WTC11 (cell line): ENCODE results near the gene TPRX1. TPM values are rescaled to one million over a fixed set of nuclear protein-coding genes. Genes with fewer than 3 reads are reported as not detected.

Source experiments
- ATAC-seq: fragments of 200-7000 bp; cut with Tn5 transposase; 2 replicates; pipeline ENCODE4 v1.10.0; 2021; ENCODE audit warnings: mild to moderate bottlenecking, moderate library complexity
- CTCF ChIA-PET: fragments of 300-600 bp; sonication (Branson Sonifier 250); formaldehyde crosslinking; loops from one replicate; lab custom pipeline; 2021; ENCODE audit warnings: antibody characterized with exemption; lab: Charles Lee
- POLR2A ChIA-PET: fragments of 350-600 bp; sonication (Branson Sonifier 250); formaldehyde crosslinking; loops from one replicate; lab custom pipeline; 2021; ENCODE audit warnings: antibody characterized with exemption; lab: Charles Lee
- DNase-seq: peaks from one replicate; pipeline ENCODE4 v3.0.0; 2021; ENCODE audit warnings: low spot score
- H3K27ac Mint-ChIP-seq: 2 replicates; pipeline ENCODE4 v1.8.0; 2021; ENCODE audit warnings: mixed read lengths
- H3K27me3 Mint-ChIP-seq: 2 replicates; pipeline ENCODE4 v1.8.0; 2021; ENCODE audit warnings: low read depth, mild to moderate bottlenecking, moderate library complexity, mixed read lengths
- H3K36me3 Mint-ChIP-seq: 2 replicates; pipeline ENCODE4 v1.8.0; 2021; ENCODE audit warnings: mixed read lengths
- H3K4me1 Mint-ChIP-seq: 2 replicates; pipeline ENCODE4 v1.8.0; 2022; ENCODE audit warnings: mixed read lengths
- H3K4me3 Mint-ChIP-seq: 2 replicates; pipeline ENCODE4 v1.8.0; 2021; ENCODE audit warnings: mild to moderate bottlenecking, moderate library complexity, mixed read lengths
- H3K9me3 Mint-ChIP-seq: 2 replicates; pipeline ENCODE4 v1.8.0; 2021; ENCODE audit warnings: mixed read lengths
- ARID4B ChIP-seq: sonication (generic); formaldehyde crosslinking; IDR thresholded peaks from 2 replicates; pipeline ENCODE4 v1.8.0; 2023; ENCODE audit warnings: missing genetic modification reagents, mild to moderate bottlenecking, borderline replicate concordance
- CBFB ChIP-seq: sonication (generic); formaldehyde crosslinking; IDR thresholded peaks from 2 replicates; pipeline ENCODE4 v1.8.1; 2022; ENCODE audit warnings: mild to moderate bottlenecking, low read depth, missing genetic modification reagents
- CREM ChIP-seq: sonication (generic); formaldehyde crosslinking; IDR thresholded peaks from 2 replicates; pipeline ENCODE4 v1.8.1; 2022; ENCODE audit warnings: mild to moderate bottlenecking, missing genetic modification reagents, moderate library complexity
- GABPB1 ChIP-seq: sonication (generic); formaldehyde crosslinking; IDR thresholded peaks from 2 replicates; pipeline ENCODE4 v1.8.1; 2023; ENCODE audit warnings: mild to moderate bottlenecking, missing genetic modification reagents
- GTF2I ChIP-seq: fragments of 250-450 bp; sonication (Bioruptor Pico); conservative IDR thresholded peaks from 2 replicates; pipeline ENCODE4 v1.4.0; 2021; ENCODE audit warnings: mild to moderate bottlenecking
- HMGXB4 ChIP-seq: sonication (generic); formaldehyde crosslinking; IDR thresholded peaks from 2 replicates; pipeline ENCODE4 v1.8.1; 2023; ENCODE audit warnings: mild to moderate bottlenecking, moderate library complexity, missing genetic modification reagents
- IRF1 ChIP-seq: sonication (generic); formaldehyde crosslinking; IDR thresholded peaks from 2 replicates; pipeline ENCODE4 v1.8.0; 2023; ENCODE audit warnings: missing genetic modification reagents
- MXD4 ChIP-seq: fragments of 250-450 bp; sonication (Bioruptor Pico); IDR thresholded peaks from 2 replicates; pipeline ENCODE4 v1.8.0; 2021; ENCODE audit warnings: mild to moderate bottlenecking, moderate library complexity, borderline replicate concordance
- NFYB ChIP-seq: sonication (generic); formaldehyde crosslinking; conservative IDR thresholded peaks from 2 replicates; pipeline ENCODE4 v1.8.0; 2022; ENCODE audit warnings: low read depth, missing genetic modification reagents
- NR2C2 ChIP-seq: sonication (generic); formaldehyde crosslinking; IDR thresholded peaks from 2 replicates; pipeline ENCODE4 v1.8.0; 2022; ENCODE audit warnings: mild to moderate bottlenecking, missing genetic modification reagents
- NR3C1 ChIP-seq: sonication (generic); formaldehyde crosslinking; conservative IDR thresholded peaks from 2 replicates; pipeline ENCODE4 v1.8.1; 2023; ENCODE audit warnings: low read depth, mild to moderate bottlenecking, missing genetic modification reagents
- PRRX2 ChIP-seq: fragments of 250-450 bp; sonication (Bioruptor Pico); IDR thresholded peaks from 2 replicates; pipeline ENCODE4 v1.8.0; 2021; ENCODE audit warnings: mild to moderate bottlenecking
- TP53 ChIP-seq: sonication (generic); formaldehyde crosslinking; IDR thresholded peaks from 2 replicates; pipeline ENCODE4 v1.8.1; 2023; ENCODE audit warnings: mild to moderate bottlenecking, missing genetic modification reagents
- ZNF317 ChIP-seq: sonication (generic); formaldehyde crosslinking; IDR thresholded peaks from 2 replicates; pipeline ENCODE4 v1.8.1; 2023; ENCODE audit warnings: low read depth, mild to moderate bottlenecking, moderate library complexity, missing genetic modification reagents, borderline replicate concordance
- ZNF416 ChIP-seq: fragments of 250-450 bp; sonication (Bioruptor Pico); IDR thresholded peaks from 2 replicates; pipeline ENCODE4 v1.9.0; 2021; ENCODE audit warnings: mild to moderate bottlenecking, inconsistent platforms
- ZNF532 ChIP-seq: fragments of 250-450 bp; sonication (Bioruptor Pico); IDR thresholded peaks from 2 replicates; pipeline ENCODE4 v1.9.0; 2021; ENCODE audit warnings: mild to moderate bottlenecking, borderline replicate concordance
- ZNF671 ChIP-seq: fragments of 250-450 bp; sonication (Bioruptor Pico); IDR thresholded peaks from 2 replicates; pipeline ENCODE4 v1.8.0; 2021; ENCODE audit warnings: mild to moderate bottlenecking
- ZSCAN18 ChIP-seq: fragments of 250-450 bp; sonication (Bioruptor Pico); IDR thresholded peaks from 2 replicates; pipeline ENCODE4 v2.1.2; 2022; ENCODE audit warnings: mild to moderate bottlenecking, moderate library complexity
- total RNA-seq: library from RNA; stranded (reverse); gene quantifications from 3 replicates; pipeline ENCODE4 v1.2.3, GENCODE V29; 2021

Gene TPRX1
- total RNA-seq, 1 experiment from 2014 or later = not detected

GRCh38 chr19:47801270-47801669 is 3.1 kb downstream of the TPRX1 start:
- DNase-seq (no peak), ATAC-seq (no peak)
- H3K27ac Mint-ChIP-seq = no peak overlapping the region
- H3K36me3 Mint-ChIP-seq = peaks cover 3% of the 10 kb centered on the region; the same call in 1 of the 2 replicates
- H3K4me1 Mint-ChIP-seq = no peaks in the 10 kb centered on the region
- no peaks in the 10 kb centered on the region for H3K27me3 Mint-ChIP-seq
- peaks cover 6% of the 10 kb centered on the region for H3K9me3 Mint-ChIP-seq
- POLR2A ChIA-PET = no interaction called here
- TF ChIP-seq ZNF532 (CRISPR knock-in tag) (no peak), GABPB1 (CRISPR knock-in tag) (no peak)
- TF ChIP-seq, all 79 proteins: peak for 0
- CTCF ChIA-PET = interaction anchor here (1.3 kb wide), 1 partner anchor 68 kb away, joined by 4 read pairs; no protein-coding TSS in a partner anchor
- no peak overlapping the region for H3K4me3 Mint-ChIP-seq

GRCh38 chr19:47798904-47799266 is 5.5 kb downstream of the TPRX1 start:
- H3K9me3 Mint-ChIP-seq = peaks cover 6% of the 10 kb centered on the region
- ChIA-PET CTCF (interaction anchor here (1.4 to 1.9 kb wide), 3 partner anchors 33 to 70 kb away, joined by 4 to 10 read pairs (median 10); no protein-coding TSS in a partner anchor), POLR2A (no interaction called here)
- no peak overlapping the region for H3K4me3 Mint-ChIP-seq
- peaks cover 3% of the 10 kb centered on the region; the same call in 1 of the 2 replicates for H3K36me3 Mint-ChIP-seq
- no peak overlapping the region for H3K27ac Mint-ChIP-seq
- no peaks in the 10 kb centered on the region for H3K4me1 Mint-ChIP-seq
- H3K27me3 Mint-ChIP-seq = no peaks in the 10 kb centered on the region
- no peak for TF ChIP-seq NR2C2 (CRISPR knock-in tag)
- TF ChIP-seq TP53 (CRISPR knock-in tag) = no peak
- no peak for TF ChIP-seq ZNF671 (CRISPR knock-in tag)
- no peak for TF ChIP-seq NR3C1 (CRISPR knock-in tag)
- no peak for TF ChIP-seq ARID4B (CRISPR knock-in tag)
- no peak for TF ChIP-seq ZNF317 (CRISPR knock-in tag)
- no peak for ATAC-seq
- no peak for DNase-seq

- ATAC-seq (no peak), DNase-seq (no peak)
- ChIA-PET CTCF (interaction anchor here (0.7 to 1.9 kb wide), 3 partner anchors 33 to 71 kb away, joined by 4 to 10 read pairs (median 4); no protein-coding TSS in a partner anchor), POLR2A (no interaction called here)
- Mint-ChIP-seq H3K36me3 (peaks cover 3% of the 10 kb centered on the region; the same call in 1 of the 2 replicates), H3K27me3 (no peaks in the 10 kb centered on the region), H3K4me3 (no peak overlapping the region), H3K4me1 (no peaks in the 10 kb centered on the region), H3K9me3 (peaks cover 6% of the 10 kb centered on the region), H3K27ac (no peak overlapping the region)
- TF ChIP-seq PRRX2 (CRISPR knock-in tag) (no peak), HMGXB4 (CRISPR knock-in tag) (no peak), MXD4 (no peak), ZNF416 (no peak), CREM (CRISPR knock-in tag) (no peak), IRF1 (CRISPR knock-in tag) (no peak), GTF2I (CRISPR knock-in tag) (no peak), CBFB (CRISPR knock-in tag) (no peak), ZSCAN18 (CRISPR knock-in tag) (no peak), NFYB (CRISPR knock-in tag) (no peak)
These were observed 6.1 kb downstream of the TPRX1 start for GRCh38 chr19:47797996-47798903.
